ENCODE results near the gene TACC2. TPM values are rescaled to one million over a fixed set of nuclear protein-coding genes. Genes with fewer than 3 reads are reported as not detected.

TACC2 gene
- total RNA-seq, 1 donor from 2014 or later, result 56.6 TPM

DNA sequence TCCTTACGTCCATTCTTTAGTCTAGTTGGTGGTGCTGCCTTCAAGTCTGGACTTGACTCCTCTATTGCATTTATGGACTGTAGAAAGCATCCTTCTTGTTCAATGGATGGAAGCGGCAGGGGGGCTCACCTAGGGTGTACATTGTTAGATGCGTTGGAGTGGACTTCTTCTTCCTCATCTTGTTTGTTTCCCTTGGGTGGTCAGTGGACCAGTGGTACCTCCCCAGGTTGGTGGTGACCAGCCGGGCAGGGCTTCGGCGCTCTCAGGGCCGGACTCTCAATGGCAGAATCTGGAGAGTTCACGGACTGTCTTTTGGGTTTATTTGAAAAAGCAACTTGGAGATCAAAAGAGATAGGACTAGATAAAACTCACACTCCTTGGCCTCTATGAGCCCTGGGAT lies 276.0 kb downstream of the TACC2 start:
- Mint-ChIP-seq H3K4me1 (ENCODE audit: low read depth) (peaks cover 35% of the 10 kb centered on the region), H3K27ac (ENCODE audit: unreplicated experiment) (peak overlapping the region; percentile 88), H3K27me3 (ENCODE audit: low read depth) (no peaks in the 10 kb centered on the region), H3K4me3 (ENCODE audit: unreplicated experiment) (no peak overlapping the region), H3K36me3 (ENCODE audit: low read depth) (peaks cover 27% of the 10 kb centered on the region), H3K9me3 (ENCODE audit: low read depth) (peaks cover 15% of the 10 kb centered on the region)
- TF ChIP-seq, protein P1, sequence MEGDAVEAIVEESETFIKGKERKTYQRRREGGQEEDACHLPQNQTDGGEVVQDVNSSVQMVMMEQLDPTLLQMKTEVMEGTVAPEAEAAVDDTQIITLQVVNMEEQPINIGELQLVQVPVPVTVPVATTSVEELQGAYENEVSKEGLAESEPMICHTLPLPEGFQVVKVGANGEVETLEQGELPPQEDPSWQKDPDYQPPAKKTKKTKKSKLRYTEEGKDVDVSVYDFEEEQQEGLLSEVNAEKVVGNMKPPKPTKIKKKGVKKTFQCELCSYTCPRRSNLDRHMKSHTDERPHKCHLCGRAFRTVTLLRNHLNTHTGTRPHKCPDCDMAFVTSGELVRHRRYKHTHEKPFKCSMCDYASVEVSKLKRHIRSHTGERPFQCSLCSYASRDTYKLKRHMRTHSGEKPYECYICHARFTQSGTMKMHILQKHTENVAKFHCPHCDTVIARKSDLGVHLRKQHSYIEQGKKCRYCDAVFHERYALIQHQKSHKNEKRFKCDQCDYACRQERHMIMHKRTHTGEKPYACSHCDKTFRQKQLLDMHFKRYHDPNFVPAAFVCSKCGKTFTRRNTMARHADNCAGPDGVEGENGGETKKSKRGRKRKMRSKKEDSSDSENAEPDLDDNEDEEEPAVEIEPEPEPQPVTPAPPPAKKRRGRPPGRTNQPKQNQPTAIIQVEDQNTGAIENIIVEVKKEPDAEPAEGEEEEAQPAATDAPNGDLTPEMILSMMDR (IDR thresholded peaks at IDR 0.05), result no peak
- no peak for DNase-seq (ENCODE audit: low spot score)

- TF ChIP-seq, protein P1 (IDR thresholded peaks at IDR 0.05), result no peak
- peaks cover 35% of the 10 kb centered on the region for H3K4me1 Mint-ChIP-seq (ENCODE audit: low read depth)
- no peaks in the 10 kb centered on the region for H3K27me3 Mint-ChIP-seq (ENCODE audit: low read depth)
- no peak overlapping the region for H3K4me3 Mint-ChIP-seq (ENCODE audit: unreplicated experiment)
- H3K36me3 Mint-ChIP-seq (ENCODE audit: low read depth), result peaks cover 23% of the 10 kb centered on the region
- DNase-seq (ENCODE audit: low spot score), result no peak
- peak overlapping the region; percentile 63 for H3K27ac Mint-ChIP-seq (ENCODE audit: unreplicated experiment)
- H3K9me3 Mint-ChIP-seq (ENCODE audit: low read depth), result peaks cover 15% of the 10 kb centered on the region
Observed at GRCh38 chr10:122265896-122266295, 276.9 kb downstream of the TACC2 start.

DNA sequence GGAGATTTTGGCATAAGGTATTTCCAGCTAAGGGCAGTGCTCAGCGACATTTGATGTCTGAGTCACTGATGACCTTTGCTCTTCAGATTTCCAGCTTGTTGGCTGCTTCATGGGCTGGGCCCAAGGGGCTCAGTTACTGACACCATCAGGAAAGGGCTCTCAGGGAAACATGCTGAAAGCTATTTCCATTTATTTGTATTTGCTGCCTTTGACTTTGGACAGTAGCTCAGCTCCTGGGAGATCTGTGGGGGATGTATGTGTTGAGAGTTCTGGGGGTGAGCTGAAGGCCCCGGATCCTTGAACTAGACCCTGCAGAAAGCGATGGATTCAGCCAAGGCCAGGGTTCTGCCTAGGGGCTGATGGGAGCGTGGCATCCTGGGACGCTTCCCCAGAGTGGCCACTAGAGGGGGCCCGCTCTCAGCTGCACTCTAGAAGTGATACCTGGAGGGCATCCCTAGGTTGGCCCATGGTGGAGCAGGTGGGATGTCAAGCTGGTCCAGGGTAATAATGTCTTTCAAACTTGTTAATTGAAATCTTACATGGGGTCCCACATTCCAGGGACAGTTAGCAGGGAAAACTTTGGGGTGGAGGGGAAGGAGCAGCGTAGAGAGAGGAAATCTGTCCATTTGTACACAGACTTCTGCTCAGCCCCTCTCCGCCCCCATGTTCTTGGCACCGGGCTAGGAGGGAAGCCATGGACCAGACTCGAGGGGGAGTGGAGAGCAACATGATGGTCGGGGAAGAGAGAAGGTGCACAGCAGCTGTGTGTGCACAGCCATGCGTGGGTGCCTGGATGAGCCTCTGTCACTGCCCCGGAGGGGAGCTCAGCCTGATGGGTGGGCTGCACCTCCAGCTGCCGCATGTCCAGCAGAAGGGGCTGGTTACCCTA lies 279.1 kb downstream of the TACC2 start:
- TF ChIP-seq, protein P1 (IDR thresholded peaks at IDR 0.05), result peak; percentile 91
- H3K27me3 Mint-ChIP-seq (ENCODE audit: low read depth), result no peaks in the 10 kb centered on the region
- peaks cover 33% of the 10 kb centered on the region for H3K4me1 Mint-ChIP-seq (ENCODE audit: low read depth)
- H3K36me3 Mint-ChIP-seq (ENCODE audit: low read depth), result peaks cover 14% of the 10 kb centered on the region
- DNase-seq (ENCODE audit: low spot score), result no peak
- H3K4me3 Mint-ChIP-seq (ENCODE audit: unreplicated experiment), result no peak overlapping the region
- H3K27ac Mint-ChIP-seq (ENCODE audit: unreplicated experiment), result no peak overlapping the region
- peaks cover 8% of the 10 kb centered on the region for H3K9me3 Mint-ChIP-seq (ENCODE audit: low read depth)

DNA sequence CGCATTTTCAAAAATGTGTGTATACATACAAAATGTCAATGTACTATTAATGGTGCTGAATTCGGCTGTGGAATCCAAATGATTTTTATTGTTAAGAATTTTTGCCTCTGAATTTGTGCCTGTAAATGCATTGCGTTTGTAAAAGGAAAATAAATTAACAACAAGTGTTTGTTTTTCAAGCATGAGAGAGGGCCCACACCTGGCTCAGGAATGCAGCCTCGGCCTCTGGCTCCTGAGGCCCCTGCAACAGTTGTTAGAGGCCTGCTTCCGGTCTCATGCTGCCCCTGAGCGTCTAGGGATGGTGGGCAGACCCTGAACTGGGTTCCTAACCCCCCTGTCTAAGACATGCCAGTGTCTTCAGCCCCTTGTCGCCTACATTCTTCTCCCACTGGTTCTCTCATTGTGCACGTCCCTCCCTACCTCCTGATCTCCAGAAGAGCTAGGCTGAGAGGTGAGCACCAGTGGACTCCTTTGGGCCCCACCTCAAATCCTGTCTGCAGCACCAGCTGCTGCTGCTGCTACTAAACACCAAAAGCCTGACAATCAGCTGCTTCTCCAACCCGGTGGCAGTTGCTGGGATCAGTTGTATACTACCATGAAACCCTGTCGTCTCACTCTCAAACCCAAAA lies 280.2 kb downstream of the TACC2 start:
- Mint-ChIP-seq H3K27ac (ENCODE audit: unreplicated experiment) (no peak overlapping the region), H3K36me3 (ENCODE audit: low read depth) (peaks cover 10% of the 10 kb centered on the region)

DNA sequence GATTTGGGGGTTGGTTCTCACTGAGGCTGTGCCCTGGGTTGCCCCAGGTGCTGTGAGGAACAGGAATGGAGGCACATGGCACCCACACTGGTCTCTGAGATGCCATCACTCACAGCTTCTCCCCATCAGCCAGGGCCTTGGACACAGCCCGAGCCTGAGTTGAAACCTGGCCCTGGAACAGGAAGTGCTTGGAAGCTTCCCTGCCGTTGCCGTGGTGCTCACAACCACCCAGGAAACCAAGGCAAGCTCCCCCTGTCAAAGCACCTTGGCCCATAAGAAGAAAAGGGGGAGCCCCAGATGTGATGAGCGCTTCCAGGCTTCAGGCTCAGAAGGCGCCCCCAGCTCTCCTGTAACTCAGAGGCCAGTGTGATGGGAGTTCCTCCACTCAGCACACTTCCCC lies 282.1 kb downstream of the TACC2 start, which contains the start of gene BTBD16:
TSS of gene BTBD16 (plus strand) at position 221 of the 400 bp plus-strand sequence. CDS start 3,786 bp downstream, outside the sequence.
- no peaks in the 10 kb centered on the region for H3K27me3 Mint-ChIP-seq (ENCODE audit: low read depth)
- H3K36me3 Mint-ChIP-seq (ENCODE audit: low read depth), result peaks cover 9% of the 10 kb centered on the region
- no peak within 1 kb of the TSS for H3K4me3 Mint-ChIP-seq (ENCODE audit: unreplicated experiment)
- peak within 1 kb of the TSS; percentile 14 for H3K27ac Mint-ChIP-seq (ENCODE audit: unreplicated experiment)
- TF ChIP-seq, protein P1 (IDR thresholded peaks at IDR 0.05), result no peak
- H3K9me3 Mint-ChIP-seq (ENCODE audit: low read depth), result no peaks in the 10 kb centered on the region
- H3K4me1 Mint-ChIP-seq (ENCODE audit: low read depth), result peaks cover 4% of the 10 kb centered on the region
- DNase-seq (ENCODE audit: low spot score), result no peak

More for the DNA sequence above, 280.2 kb downstream of the TACC2 start:
- H3K4me1 Mint-ChIP-seq (ENCODE audit: low read depth), result peaks cover 22% of the 10 kb centered on the region
- H3K4me3 Mint-ChIP-seq (ENCODE audit: unreplicated experiment), result no peak overlapping the region
- no peak for DNase-seq (ENCODE audit: low spot score)
- TF ChIP-seq, protein P1 (IDR thresholded peaks at IDR 0.05), result no peak
- no peaks in the 10 kb centered on the region for H3K9me3 Mint-ChIP-seq (ENCODE audit: low read depth)
- H3K27me3 Mint-ChIP-seq (ENCODE audit: low read depth), result no peaks in the 10 kb centered on the region

Measured in chondrocyte (in vitro differentiated cells).